Middle frontal gyrus (tissue), 1 donor: ENCODE data around the gene HCFC1.

Experiments
- DNase-seq: peaks from one replicate; pipeline ENCODE4 v3.0.0-alpha.2; 2015; ENCODE audit warnings: low spot score; ENCODE audit errors: extremely low spot score

Gene HCFC1

GRCh38 chrX:153925739-153926551 lies 45.7 kb downstream of the HCFC1 start, which contains the start of gene ARHGAP4:
TSS of gene ARHGAP4 (minus strand) at chrX:153926264. CDS start at chrX:153926202, 62 bp downstream.
- no peak for DNase-seq

- DNase-seq = no peak
Measured at GRCh38 chrX:153925387-153925738, 46.3 kb downstream of the HCFC1 start.

DNA sequence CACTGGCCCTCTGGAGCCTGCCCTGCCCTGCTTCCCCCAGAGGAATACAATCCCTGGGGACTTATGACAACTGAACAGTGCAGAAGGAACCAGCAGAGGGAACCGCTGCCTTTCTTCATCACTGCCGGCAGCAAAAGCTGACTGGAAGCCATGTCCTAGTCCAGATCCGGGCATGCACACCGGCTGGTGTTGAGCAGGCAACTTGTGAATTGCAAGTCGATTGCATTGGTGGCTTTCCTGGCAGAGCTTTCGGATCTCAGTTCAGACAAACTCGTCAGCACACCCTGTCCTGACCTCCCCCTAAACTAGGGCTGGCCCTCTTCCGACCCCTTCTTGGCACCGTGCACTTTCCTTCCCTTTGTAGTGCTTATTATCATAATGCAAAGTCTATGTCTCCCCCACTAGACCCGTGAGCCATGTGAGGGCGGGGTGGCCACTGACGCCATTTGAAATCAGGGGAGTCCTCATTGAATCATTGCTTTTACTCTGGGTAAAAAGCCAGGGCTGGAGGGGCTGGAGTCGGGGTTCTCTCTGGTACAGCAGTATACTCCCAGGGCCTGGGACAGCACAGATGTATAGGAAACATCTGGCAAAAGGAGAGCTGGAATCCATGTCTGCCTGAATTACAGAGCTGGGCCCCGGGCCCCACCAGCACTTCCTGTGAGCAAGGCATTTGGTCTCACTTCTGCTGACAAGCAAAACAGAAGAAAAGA lies 47.3 kb downstream of the HCFC1 start:
- no peak for DNase-seq

- no peak for DNase-seq
Measured at GRCh38 chrX:153922932-153923857, 48.4 kb downstream of the HCFC1 start.

- DNase-seq = no peak
Measured at GRCh38 chrX:153921511-153922446, 49.8 kb downstream of the HCFC1 start.

DNA sequence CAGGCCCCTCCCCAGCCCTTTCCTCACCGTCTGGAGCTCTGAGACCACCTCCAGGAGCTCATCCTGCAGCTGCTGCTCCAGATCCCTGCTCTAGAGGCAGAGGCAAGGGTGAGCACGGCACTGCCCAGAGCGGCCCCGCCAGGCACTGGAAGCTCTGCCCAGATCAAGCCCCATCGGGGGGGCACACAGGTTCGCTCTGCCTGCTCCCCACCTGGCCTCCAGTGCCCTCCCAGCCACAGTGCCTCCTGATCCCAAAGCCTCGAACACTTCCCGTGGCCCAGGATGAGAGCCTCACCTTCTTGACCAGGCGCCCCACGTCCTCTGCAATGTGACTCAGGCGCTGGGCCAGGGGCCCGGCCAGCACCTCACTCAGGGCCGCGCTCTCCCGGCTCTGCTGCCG lies 50.5 kb downstream of the HCFC1 start:
- DNase-seq = no peak

DNA sequence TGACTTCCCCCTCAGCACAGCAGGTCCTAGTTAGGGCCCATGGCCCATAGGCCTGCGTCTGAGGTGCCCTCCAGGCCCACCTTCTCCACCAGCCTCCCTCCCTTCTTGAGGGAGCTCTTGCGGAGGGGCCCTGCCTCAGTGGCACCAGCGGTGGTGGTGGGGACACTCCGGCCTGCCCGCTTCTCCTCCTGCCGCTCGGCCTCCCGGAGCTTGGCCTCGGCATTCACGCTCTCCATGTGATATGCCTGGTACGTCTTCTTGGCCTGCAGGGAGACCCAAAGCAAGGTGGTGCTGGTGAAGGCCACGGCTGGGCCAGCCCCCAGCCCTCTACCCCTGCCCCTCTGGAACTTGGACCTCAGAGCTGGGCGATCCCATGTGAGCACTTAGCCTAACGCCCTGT lies 51.1 kb downstream of the HCFC1 start:
- no peak for DNase-seq

DNA sequence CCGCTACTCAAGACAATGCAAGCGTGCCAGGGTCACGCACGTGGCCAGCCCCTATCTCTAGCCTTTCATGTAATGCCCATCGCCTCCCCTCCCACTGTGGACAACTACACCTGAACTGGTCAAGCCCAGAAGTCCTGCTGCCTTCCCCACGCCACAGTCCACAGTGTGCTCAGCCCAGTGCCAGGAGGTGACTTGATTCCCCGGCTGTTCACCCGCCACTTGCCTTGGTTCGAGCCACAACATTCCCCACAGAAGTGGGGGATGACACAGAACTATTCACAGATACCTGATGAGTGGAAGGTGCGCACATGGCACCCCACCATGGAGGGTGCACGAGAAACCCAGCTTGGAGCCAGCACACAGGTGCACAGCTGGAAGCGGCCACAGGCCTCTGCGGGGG lies 52.3 kb downstream of the HCFC1 start:
- no peak for DNase-seq

DNA sequence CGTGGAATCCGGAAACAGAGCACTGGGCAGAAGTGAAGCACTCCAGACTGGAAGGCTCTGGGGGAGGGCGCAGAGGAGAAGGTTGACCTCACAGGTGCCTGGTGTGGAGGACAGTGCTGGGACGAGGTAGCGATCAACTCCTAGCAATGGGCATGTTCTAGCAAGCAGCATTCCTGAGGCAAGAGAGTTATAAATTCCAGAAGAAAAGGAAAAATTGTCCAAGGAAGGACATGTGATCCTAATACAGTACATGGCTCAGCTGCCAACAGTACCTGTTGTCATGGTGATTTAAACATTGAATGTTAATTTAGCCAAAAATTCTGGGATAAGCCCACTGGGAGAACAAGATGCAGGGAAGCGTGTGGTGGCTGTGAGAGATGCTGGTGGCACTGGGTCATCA lies 53.7 kb downstream of the HCFC1 start:
- no peak for DNase-seq

- no peak for DNase-seq
Measured at GRCh38 chrX:153913701-153914100, 57.9 kb downstream of the HCFC1 start.

GRCh38 chrX:153913211-153913610 lies 58.4 kb downstream of the HCFC1 start:
- no peak for DNase-seq

DNA sequence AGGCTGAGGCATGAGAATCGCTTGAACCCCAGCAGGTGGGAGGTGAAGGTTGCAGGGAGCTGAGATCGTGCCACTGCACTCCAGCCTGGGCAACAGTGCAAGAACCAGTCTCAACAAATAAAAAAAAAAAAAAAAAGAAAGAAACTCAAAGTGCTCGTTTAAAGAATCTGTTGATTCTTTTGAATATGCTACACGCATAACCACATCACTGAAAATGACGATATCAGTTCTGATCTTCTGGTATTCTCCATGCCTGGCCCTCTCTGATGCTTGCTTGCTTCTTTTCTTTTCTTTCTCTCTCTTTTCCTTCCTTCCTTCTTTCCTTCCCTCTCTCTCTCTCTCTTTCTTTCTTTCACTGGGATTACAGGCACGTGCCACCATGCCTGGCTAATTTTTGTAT lies 59.8 kb downstream of the HCFC1 start:
- DNase-seq = no peak

GRCh38 chrX:153910446-153910845 lies 61.2 kb downstream of the HCFC1 start:
- no peak for DNase-seq

DNA sequence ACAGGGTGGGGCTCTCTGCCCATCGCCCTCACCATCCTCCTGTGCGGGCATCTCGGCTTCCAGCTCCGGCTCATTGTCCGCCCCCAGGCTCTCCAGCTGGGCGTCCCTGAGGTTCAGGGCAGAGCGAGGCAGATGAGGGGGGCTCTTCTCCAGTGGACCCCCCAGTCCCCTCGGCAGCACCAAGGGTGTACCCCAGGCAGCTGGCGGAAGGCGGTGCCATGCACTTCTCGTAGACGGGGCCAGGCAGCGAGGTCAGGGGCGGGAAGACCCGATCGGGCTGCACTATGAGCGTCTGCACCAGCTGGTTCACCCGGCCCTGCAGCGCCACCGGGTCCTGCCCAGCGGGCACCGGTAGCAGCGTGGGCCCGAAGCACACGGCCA lies 61.6 kb downstream of the HCFC1 start:
- DNase-seq = no peak

DNA sequence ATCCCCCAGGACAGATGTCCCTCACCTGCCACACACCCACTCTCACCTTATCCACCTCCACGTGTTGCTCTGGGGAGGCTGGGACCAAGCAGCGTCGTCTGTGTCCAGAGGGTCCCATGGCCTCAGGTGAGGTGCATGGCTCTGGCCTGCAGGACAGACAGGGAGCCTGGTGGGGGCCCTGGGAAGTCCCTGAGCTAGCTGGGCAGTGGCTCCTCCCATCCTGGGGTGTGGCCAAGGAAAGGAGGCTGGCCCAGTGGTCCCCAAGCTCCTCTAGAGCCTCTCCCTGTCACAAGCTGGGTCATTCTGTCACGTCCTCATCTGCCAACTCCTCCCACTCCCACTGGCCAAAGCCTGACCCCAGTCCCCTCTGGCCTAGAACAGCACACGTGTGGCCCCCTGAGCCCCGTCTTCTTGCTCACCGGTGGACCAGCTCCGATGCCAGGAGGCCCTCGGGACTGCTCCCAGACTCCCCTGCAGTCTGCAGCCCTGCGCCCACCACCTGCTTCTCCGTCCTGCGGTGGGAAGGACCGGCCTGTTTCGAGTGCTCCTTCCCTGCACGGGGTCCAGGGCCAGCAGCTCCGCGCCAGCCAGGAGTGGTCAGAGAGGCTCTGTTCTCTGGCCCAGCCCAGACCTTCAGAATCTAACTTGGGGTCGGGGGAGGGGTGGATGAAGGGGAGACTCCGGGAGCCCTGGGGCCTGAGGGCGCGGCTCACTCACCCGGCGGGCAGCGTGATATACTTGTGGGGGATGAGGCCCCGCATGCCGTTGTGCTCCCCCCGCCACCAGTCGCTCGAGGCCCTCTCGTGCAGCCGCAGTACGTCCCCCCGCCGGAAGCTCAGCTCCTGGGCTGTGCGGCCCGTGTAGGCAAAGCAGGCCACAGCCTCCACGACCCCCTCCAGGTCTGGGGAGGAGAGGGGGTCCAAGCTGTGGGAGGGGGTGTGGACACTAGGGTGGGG lies 62.3 kb downstream of the HCFC1 start:
- DNase-seq = no peak

GRCh38 chrX:153908219-153908860 lies 63.3 kb downstream of the HCFC1 start:
- DNase-seq = no peak

DNA sequence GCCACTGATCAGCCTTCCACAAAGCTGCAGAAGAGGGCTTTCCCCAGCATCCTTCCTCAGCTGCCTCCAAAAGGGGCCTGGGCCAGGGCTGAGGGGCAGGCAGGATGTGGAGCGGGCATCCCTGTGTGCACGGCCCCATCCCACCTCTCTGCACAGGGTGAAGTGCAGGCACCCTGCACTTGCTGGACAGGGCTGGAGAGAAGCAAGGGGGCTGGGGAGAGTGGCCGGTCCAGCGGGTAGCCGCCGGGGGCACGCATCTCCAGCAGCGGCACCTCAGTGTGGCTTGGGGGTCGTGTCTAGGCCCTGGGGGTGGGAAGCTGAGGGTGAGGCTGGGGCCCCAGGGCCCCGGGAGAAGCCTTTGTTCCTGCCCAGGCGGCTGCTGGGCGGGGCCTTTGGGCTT lies 64.2 kb downstream of the HCFC1 start:
- no peak for DNase-seq

DNA sequence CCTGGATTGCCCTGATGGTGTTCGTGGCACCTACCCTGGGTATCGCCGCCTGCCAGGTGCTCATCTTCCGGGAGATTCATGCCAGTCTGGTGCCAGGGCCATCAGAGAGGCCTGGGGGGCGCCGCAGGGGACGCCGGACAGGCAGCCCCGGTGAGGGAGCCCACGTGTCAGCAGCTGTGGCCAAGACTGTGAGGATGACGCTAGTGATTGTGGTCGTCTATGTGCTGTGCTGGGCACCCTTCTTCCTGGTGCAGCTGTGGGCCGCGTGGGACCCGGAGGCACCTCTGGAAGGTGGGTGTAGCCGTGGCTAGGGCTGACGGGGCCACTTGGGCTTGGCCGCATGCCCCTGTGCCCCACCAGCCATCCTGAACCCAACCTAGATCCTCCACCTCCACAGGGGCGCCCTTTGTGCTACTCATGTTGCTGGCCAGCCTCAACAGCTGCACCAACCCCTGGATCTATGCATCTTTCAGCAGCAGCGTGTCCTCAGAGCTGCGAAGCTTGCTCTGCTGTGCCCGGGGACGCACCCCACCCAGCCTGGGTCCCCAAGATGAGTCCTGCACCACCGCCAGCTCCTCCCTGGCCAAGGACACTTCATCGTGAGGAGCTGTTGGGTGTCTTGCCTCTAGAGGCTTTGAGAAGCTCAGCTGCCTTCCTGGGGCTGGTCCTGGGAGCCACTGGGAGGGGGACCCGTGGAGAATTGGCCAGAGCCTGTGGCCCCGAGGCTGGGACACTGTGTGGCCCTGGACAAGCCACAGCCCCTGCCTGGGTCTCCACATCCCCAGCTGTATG lies 65.3 kb downstream of the HCFC1 start:
- DNase-seq = no peak
